ENCODE measurements around the gene ATXN1.
"Not testable (repeated sequence)": the region's sequence is repeated elsewhere in the genome, so short reads cannot be mapped to it uniquely, and the experiment has no call there.

ATXN1 gene

GRCh38 chr6:16570946-16571345 is 190.3 kb downstream of the ATXN1 start:
- DNase-seq (ENCODE audit: low read depth in 2 of 2), result no peak

GRCh38 chr6:16570221-16570553 is 191.1 kb downstream of the ATXN1 start:
- no peak for DNase-seq (ENCODE audit: low read depth in 2 of 2)

GRCh38 chr6:16568128-16568527 is 193.1 kb downstream of the ATXN1 start:
- DNase-seq (ENCODE audit: low read depth in 2 of 2), result no peak

- no peak for DNase-seq (ENCODE audit: low read depth in 2 of 2)
Measured at GRCh38 chr6:16567071-16567470, 194.2 kb downstream of the ATXN1 start.

- DNase-seq (ENCODE audit: low read depth in 2 of 2), result no peak
Measured at GRCh38 chr6:16564436-16564835, 196.8 kb downstream of the ATXN1 start.

- DNase-seq (ENCODE audit: low read depth in 2 of 2), result no peak
Measured at GRCh38 chr6:16563628-16564240, 197.5 kb downstream of the ATXN1 start.

GRCh38 chr6:16562498-16562897 is 198.8 kb downstream of the ATXN1 start:
- DNase-seq (ENCODE audit: low read depth in 2 of 2), result no peak

- DNase-seq (ENCODE audit: low read depth in 2 of 2), result no peak
Measured at GRCh38 chr6:16559071-16559470, 202.2 kb downstream of the ATXN1 start.

GRCh38 chr6:16555550-16555949 is 205.7 kb downstream of the ATXN1 start:
- DNase-seq (ENCODE audit: low read depth in 2 of 2), result no peak

- DNase-seq (ENCODE audit: low read depth in 2 of 2), result no peak
Measured at GRCh38 chr6:16553531-16553930, 207.7 kb downstream of the ATXN1 start.

- no peak for DNase-seq (ENCODE audit: low read depth in 2 of 2)
Measured at GRCh38 chr6:16551466-16551865, 209.8 kb downstream of the ATXN1 start.

GRCh38 chr6:16548121-16548520 is 213.1 kb downstream of the ATXN1 start:
- no peak for DNase-seq (ENCODE audit: low read depth in 2 of 2)

GRCh38 chr6:16547587-16547986 is 213.7 kb downstream of the ATXN1 start:
- DNase-seq (ENCODE audit: low read depth in 2 of 2), result no peak

- DNase-seq (ENCODE audit: low read depth in 2 of 2), result no peak
Measured at GRCh38 chr6:16546861-16547260, 214.4 kb downstream of the ATXN1 start.

GRCh38 chr6:16545382-16545781 is 215.9 kb downstream of the ATXN1 start:
- DNase-seq (ENCODE audit: low read depth in 2 of 2), result no peak

GRCh38 chr6:16544521-16544920 is 216.7 kb downstream of the ATXN1 start:
- DNase-seq (ENCODE audit: low read depth in 2 of 2), result no peak

GRCh38 chr6:16544006-16544405 is 217.3 kb downstream of the ATXN1 start:
- no peak for DNase-seq (ENCODE audit: low read depth in 2 of 2)

- DNase-seq (ENCODE audit: low read depth in 2 of 2), result no peak
Measured at GRCh38 chr6:16543521-16543920, 217.7 kb downstream of the ATXN1 start.

GRCh38 chr6:16542070-16542469 is 219.2 kb downstream of the ATXN1 start:
- no peak for DNase-seq (ENCODE audit: low read depth in 2 of 2)

GRCh38 chr6:16540804-16541752 is 220.2 kb downstream of the ATXN1 start:
- no peak for DNase-seq (ENCODE audit: low read depth in 2 of 2)

GRCh38 chr6:16540383-16540782 is 220.9 kb downstream of the ATXN1 start:
- not testable (repeated sequence) for DNase-seq (ENCODE audit: low read depth in 2 of 2)

GRCh38 chr6:16539086-16539931 is 222.0 kb downstream of the ATXN1 start:
- no peak for DNase-seq (ENCODE audit: low read depth in 2 of 2)
